HL-60 (cell line): ENCODE results near the gene LIG1.

ENCODE experiments used
- GABPA ChIP-seq: IDR thresholded peaks from 2 replicates; pipeline ENCODE4 v1.6.1; 2012; ENCODE audit warnings: low read depth
- POLR2AphosphoS5 ChIP-seq: IDR thresholded peaks from 2 replicates; pipeline ENCODE4 v1.6.1; 2012; ENCODE audit warnings: low read depth
- TF ChIP-seq, protein P1 (sequence below): IDR thresholded peaks from 2 replicates; pipeline ENCODE4 v1.6.1; 2012; ENCODE audit warnings: low read depth; ENCODE audit not compliant: insufficient replicate concordance
- TF ChIP-seq, protein P2 (sequence below): IDR thresholded peaks from one replicate; pipeline ENCODE4 v1.5.1; 2011; ENCODE audit warnings: low read length, control low read depth, inconsistent platforms; ENCODE audit not compliant: insufficient read depth

DNA sequence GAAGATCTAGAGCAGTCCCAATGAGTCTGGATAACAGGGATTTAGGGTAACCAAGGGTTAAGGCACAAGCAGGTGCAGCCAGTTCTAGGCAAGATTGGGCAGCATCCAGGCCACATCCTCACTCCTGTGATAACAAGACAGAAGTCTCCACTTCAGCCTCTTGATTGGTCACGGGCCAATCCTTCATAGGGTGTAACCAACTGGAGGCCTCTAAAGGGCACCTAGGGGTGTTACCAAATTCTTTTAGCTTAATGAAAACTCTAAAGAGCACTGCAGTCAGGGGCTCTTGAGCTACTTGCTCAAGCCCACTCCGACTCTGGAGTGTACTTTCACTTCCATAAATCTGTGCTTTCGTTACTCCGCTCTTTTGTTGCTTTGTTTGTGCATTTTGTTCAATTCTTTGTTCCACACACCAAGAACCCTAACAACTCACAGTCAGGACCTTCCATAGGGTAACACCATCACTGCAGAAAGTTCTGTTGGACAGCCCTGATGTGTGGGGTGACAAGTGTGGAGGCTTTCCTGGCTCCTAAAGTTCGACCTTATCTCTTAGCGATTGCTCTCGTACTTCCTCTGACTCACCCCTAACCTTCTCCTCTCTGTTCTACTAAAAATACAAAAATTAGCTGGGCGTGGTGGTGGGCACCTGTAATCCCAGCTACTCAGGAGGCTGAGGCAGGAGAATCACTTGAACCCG, 36.4 kb upstream of the LIG1 start:
- TF ChIP-seq, protein P1, sequence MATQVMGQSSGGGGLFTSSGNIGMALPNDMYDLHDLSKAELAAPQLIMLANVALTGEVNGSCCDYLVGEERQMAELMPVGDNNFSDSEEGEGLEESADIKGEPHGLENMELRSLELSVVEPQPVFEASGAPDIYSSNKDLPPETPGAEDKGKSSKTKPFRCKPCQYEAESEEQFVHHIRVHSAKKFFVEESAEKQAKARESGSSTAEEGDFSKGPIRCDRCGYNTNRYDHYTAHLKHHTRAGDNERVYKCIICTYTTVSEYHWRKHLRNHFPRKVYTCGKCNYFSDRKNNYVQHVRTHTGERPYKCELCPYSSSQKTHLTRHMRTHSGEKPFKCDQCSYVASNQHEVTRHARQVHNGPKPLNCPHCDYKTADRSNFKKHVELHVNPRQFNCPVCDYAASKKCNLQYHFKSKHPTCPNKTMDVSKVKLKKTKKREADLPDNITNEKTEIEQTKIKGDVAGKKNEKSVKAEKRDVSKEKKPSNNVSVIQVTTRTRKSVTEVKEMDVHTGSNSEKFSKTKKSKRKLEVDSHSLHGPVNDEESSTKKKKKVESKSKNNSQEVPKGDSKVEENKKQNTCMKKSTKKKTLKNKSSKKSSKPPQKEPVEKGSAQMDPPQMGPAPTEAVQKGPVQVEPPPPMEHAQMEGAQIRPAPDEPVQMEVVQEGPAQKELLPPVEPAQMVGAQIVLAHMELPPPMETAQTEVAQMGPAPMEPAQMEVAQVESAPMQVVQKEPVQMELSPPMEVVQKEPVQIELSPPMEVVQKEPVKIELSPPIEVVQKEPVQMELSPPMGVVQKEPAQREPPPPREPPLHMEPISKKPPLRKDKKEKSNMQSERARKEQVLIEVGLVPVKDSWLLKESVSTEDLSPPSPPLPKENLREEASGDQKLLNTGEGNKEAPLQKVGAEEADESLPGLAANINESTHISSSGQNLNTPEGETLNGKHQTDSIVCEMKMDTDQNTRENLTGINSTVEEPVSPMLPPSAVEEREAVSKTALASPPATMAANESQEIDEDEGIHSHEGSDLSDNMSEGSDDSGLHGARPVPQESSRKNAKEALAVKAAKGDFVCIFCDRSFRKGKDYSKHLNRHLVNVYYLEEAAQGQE, result no peak
- TF ChIP-seq, protein P2, sequence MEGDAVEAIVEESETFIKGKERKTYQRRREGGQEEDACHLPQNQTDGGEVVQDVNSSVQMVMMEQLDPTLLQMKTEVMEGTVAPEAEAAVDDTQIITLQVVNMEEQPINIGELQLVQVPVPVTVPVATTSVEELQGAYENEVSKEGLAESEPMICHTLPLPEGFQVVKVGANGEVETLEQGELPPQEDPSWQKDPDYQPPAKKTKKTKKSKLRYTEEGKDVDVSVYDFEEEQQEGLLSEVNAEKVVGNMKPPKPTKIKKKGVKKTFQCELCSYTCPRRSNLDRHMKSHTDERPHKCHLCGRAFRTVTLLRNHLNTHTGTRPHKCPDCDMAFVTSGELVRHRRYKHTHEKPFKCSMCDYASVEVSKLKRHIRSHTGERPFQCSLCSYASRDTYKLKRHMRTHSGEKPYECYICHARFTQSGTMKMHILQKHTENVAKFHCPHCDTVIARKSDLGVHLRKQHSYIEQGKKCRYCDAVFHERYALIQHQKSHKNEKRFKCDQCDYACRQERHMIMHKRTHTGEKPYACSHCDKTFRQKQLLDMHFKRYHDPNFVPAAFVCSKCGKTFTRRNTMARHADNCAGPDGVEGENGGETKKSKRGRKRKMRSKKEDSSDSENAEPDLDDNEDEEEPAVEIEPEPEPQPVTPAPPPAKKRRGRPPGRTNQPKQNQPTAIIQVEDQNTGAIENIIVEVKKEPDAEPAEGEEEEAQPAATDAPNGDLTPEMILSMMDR, result no peak
- TF ChIP-seq GABPA (no peak), POLR2AphosphoS5 (no peak)
